Heart right ventricle (tissue), 16 donors: ENCODE results near the gene ATXN1. TPM values are rescaled to one million over a fixed set of nuclear protein-coding genes. Genes with fewer than 3 reads are reported as not detected.

Experiments
- ATAC-seq, 8 donors: fragments of 200-7000 bp; cut with Tn5 transposase; one replicate each; pipeline ENCODE4 v1.9.1; 2020; ENCODE audit warnings: mild to moderate bottlenecking in 8 of 8, moderate library complexity in 8 of 8, moderate number of reproducible peaks in 1 of 8
- DNase-seq, 2 donors: peaks; one replicate each; pipeline ENCODE4 v3.0.0-alpha.2; 2020
- H3K27ac ChIP-seq, 10 donors: fragments of 200-600 bp; sonication (generic) in 2 of 10; one replicate each; pipeline versions ENCODE4 v1.5.0 to v1.8.0; 2020 to 2022; ENCODE audit warnings: mild to moderate bottlenecking in 3 of 10
- H3K27me3 ChIP-seq, 7 donors: fragments of 200-600 bp; one replicate each; pipeline ENCODE4 v1.8.0; 2021 to 2022; ENCODE audit warnings: mild to moderate bottlenecking in 2 of 7
- H3K36me3 ChIP-seq, 9 donors: fragments of 200-600 bp; sonication (generic) in 1 of 9; one replicate each; pipeline versions ENCODE4 v1.5.0 to v1.8.0; 2020 to 2022; ENCODE audit warnings: mild to moderate bottlenecking in 2 of 9
- H3K4me1 ChIP-seq, 9 donors: fragments of 200-600 bp; sonication (generic) in 1 of 9; one replicate each; pipeline versions ENCODE4 v1.5.0 to v1.8.0; 2020 to 2022; ENCODE audit warnings: mild to moderate bottlenecking in 4 of 9
- H3K4me3 ChIP-seq, 10 donors: fragments of 200-600 bp; sonication (generic) in 2 of 10; one replicate each; pipeline versions ENCODE4 v1.5.0 to v1.8.0; 2020 to 2022; ENCODE audit warnings: mild to moderate bottlenecking in 7 of 10, moderate library complexity in 2 of 10
- H3K9me3 ChIP-seq, 11 donors: fragments of 200-600 bp in 10 of 11; sonication (generic) in 2 of 11; one replicate each; pipeline versions ENCODE4 v1.5.0 to v1.8.0; 2013 to 2022; ENCODE audit warnings: mild to moderate bottlenecking in 2 of 11, control low read depth in 1 of 11, moderate library complexity in 1 of 11
- WGBS, 2 donors: extraction: QIAGEN DNeasy Blood & Tissue Kit; methylation state at CpG; one replicate each; pipeline ENCODE4 v1.1.7; 2013; ENCODE audit warnings: inconsistent platforms in 1 of 2; 5-methylcytosine and 5-hydroxymethylcytosine counted together
- intact Hi-C, 10 donors: fragments of 100-400 bp; cut with DNase I; formaldehyde crosslinking; loops; one replicate each; pipeline versions ENCODE4 v1.11.1 to v1.14.2; 2022
- polyA plus RNA-seq, 2 donors: library from polyadenylated mRNA; stranded (reverse); fragments of 200-250 nt; gene quantifications; one replicate each; pipeline ENCODE4 v1.2.3, GENCODE V29; 2013
- total RNA-seq, 10 donors: library from RNA; stranded (reverse); fragmentation: NEBNext Ultra II Directional in 3 of 10; extraction: Animal tissue kit (Norgen Biotek cat#: 25700) in 3 of 10; gene quantifications; one replicate each; pipeline versions ENCODE4 v1.2.1 to v1.2.4, GENCODE V29; 2021 to 2023
- TF ChIP-seq, protein P1 (sequence below), 9 donors: fragments of 200-600 bp; sonication (generic) in 2 of 9; IDR thresholded peaks; one replicate each; pipeline versions ENCODE4 v1.5.0 to v1.8.0; 2021 to 2022; ENCODE audit warnings: antibody characterized with exemption in 9 of 9, mild to moderate bottlenecking in 5 of 9, moderate library complexity in 1 of 9
- donor health status: Arrhythmogenic right ventricular cardiomyopathy.
- donor health status: ischemic (EF 13 %, LVEDD 7.1; RV severe dilation, severe dysfunction).
- donor health status: healthy with polysubstance abuse.
- donor health status: DM: no; HTN: yes; CAD: no.
- donor health status: DM: no; HTN: no; CAD: no.
- donor health status: ischemic (EF 25% LVEDD 6.9; RV normal size, moderate dysfunction).
- donor health status: ischemic (EF 25% LVEDD 5.7; RV mildly dilated, moderate dysfunction).
- donor health status: healthy.
- donor health status: DM: yes; HTN: yes; CAD: no.
- donor health status: Ischemic cardiomyopathy.
- donor health status: ischemic (EF 35%, LVEDD 5.7; RV mildly dilated, moderate dysfunction).
- donor health status: nonischemic (EF 11% LVEDD 7.7; RV severe dilation, severe dysfunction).
- donor health status: DM: yes; HTN: yes; CAD: no.
- donor health status: PGD.
- donor health status: ischemic (EF 29% LVEDD 5.4; RV normal size, mild dysfunction).
- donor health status: nonischemic (EF 23%, LVEDD 6.1; RV moderate dilation, normal function).

ATXN1 gene
- total and polyA plus RNA-seq, 12 donors, result 4.1 to 46.5 (median 40.3) TPM

DNA sequence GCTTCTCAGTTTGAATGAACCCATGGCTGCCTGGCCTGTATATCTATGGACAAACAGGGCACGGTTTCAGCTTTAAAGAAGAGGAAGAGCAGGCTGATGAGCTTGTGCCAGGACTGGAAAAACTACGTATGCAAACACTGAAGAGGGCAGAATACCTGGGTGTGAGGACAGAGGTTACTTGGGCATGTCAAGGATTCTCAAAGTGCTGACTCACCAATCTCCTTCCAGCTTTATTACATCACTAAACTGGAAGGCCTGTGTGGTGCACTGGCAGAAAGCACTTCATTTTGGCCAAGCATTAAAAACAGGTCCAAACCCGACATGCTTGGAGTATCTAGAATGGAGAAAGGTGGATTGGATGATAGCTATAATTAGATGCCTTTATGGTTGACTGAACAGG lies 427.7 kb downstream of the ATXN1 start:
- DNase-seq (no peak), ATAC-seq (peak in 1 of 8 donors; percentile 7)
- TF ChIP-seq, protein P1, sequence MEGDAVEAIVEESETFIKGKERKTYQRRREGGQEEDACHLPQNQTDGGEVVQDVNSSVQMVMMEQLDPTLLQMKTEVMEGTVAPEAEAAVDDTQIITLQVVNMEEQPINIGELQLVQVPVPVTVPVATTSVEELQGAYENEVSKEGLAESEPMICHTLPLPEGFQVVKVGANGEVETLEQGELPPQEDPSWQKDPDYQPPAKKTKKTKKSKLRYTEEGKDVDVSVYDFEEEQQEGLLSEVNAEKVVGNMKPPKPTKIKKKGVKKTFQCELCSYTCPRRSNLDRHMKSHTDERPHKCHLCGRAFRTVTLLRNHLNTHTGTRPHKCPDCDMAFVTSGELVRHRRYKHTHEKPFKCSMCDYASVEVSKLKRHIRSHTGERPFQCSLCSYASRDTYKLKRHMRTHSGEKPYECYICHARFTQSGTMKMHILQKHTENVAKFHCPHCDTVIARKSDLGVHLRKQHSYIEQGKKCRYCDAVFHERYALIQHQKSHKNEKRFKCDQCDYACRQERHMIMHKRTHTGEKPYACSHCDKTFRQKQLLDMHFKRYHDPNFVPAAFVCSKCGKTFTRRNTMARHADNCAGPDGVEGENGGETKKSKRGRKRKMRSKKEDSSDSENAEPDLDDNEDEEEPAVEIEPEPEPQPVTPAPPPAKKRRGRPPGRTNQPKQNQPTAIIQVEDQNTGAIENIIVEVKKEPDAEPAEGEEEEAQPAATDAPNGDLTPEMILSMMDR (IDR thresholded peaks at IDR 0.05), result no peak
- no peaks in the 10 kb centered on the region for H3K9me3 ChIP-seq
- 64 to 66% methylated on average over 3 of the region's 3 CpGs for WGBS, 2 donors
- no peaks in the 10 kb centered on the region for H3K36me3 ChIP-seq
- no peaks in the 10 kb centered on the region for H3K27me3 ChIP-seq
- intact Hi-C loops, result loop anchor here (2.0 to 10.0 kb wide), 14 partner anchors 74 to 754 kb away; partner anchors contain the start of gene ATXN1 (in 5 of the 10)
- H3K4me3 ChIP-seq, result no peak overlapping the region
- peaks cover 7 to 74% (median 53%) of the 10 kb centered on the region in 9 donors for H3K4me1 ChIP-seq
- no peak overlapping the region for H3K27ac ChIP-seq

DNA sequence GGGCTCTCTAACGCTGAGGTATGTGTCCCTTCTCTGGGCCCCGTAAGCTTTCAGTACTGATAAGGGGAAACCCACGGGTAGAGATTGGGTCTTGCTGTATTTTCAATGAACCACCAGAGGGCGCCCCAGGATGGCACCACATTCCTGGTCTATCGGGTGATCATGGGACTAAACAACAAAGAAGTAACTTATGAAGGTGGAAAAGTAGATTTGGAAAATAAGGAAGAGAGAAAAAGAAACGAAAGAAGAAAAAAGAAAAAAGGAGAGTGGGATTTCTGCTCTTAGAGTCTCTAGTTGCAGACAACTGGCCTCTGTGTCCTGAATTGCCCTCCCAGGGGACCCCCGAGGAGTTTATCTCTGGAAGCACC lies 429.1 kb downstream of the ATXN1 start:
- Histone ChIP-seq H3K4me3 (peak overlapping the region in 2 of 10 donors; percentile 0 to 24), H3K27me3 (no peaks in the 10 kb centered on the region), H3K27ac (peak overlapping the region in 5 of 10 donors; percentile 1 to 41 (median 31)), H3K36me3 (peaks cover 0 to 12% (median under 1%) of the 10 kb centered on the region in 9 donors), H3K4me1 (peaks cover 7 to 61% (median 39%) of the 10 kb centered on the region in 9 donors), H3K9me3 (no peaks in the 10 kb centered on the region)
- TF ChIP-seq, protein P1 (IDR thresholded peaks at IDR 0.05), result peak; percentile 84 to 95 (median 92)
- WGBS, 2 donors, result 1 to 4% methylated on average over 7 of the region's 7 CpGs
- DNase-seq, result peak; percentile 56 to 86
- peak; percentile 68 to 93 (median 80) for ATAC-seq
- intact Hi-C loops, result loop anchor here (1.0 to 10.0 kb wide), 16 partner anchors 75 to 755 kb away; partner anchors contain the start of gene ATXN1 (in 6 of the 10)

DNA sequence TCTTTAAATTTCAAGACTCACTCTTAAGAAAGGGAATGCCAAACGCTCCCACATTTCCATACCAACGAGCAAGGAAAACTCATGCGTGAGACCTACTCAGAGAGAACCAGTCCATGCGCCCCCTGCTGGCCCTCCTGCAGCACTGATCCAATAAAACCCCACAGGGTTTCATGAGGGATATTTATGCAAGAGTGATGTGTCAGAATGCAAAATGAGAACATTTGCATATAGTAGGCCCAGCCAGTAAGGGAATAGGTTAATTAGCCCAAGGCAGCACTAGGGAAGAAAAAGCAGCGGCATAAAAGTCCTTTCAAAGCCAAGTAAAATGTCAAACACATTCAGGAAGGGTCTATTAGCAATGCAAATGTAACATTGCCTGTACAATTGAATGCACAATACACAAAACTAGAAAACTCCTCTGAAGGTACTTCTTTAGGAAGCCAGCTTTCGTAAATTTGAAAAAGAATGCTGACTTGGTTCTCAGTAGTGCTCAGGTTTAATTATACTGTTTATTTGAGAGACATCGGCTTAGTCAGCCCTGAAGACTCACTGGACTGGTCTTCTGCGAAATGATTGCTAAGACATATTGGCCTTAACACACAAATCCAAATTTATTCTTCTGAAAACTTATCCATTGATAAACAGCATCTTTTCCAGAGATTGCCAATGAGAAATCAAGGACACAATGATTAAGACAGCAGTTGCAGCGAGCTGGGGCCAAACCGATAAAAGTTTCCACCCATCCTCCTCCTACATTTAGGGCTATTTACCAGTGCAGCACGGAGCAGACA lies 429.7 kb downstream of the ATXN1 start:
- 26% methylated on average over 11 of the region's 11 CpGs for WGBS, 2 donors
- peaks cover 0 to 18% (median 7%) of the 10 kb centered on the region in 9 donors for H3K36me3 ChIP-seq
- no peaks in the 10 kb centered on the region for H3K9me3 ChIP-seq
- H3K4me3 ChIP-seq, result peak overlapping the region in 2 of 10 donors; percentile 0 to 24
- H3K4me1 ChIP-seq, result peaks cover 7 to 55% (median 33%) of the 10 kb centered on the region in 9 donors
- TF ChIP-seq, protein P1 (IDR thresholded peaks at IDR 0.05), result peak; percentile 84 to 97 (median 92)
- ATAC-seq, result peak; percentile 48 to 88 (median 76)
- intact Hi-C loops, result loop anchor here (1.0 to 10.0 kb wide), 16 partner anchors 76 to 756 kb away; partner anchors contain the start of gene ATXN1 (in 6 of the 10)
- no peaks in the 10 kb centered on the region for H3K27me3 ChIP-seq
- H3K27ac ChIP-seq, result peak overlapping the region in 5 of 10 donors; percentile 1 to 41 (median 31)
- peak; percentile 71 to 76 for DNase-seq

DNA sequence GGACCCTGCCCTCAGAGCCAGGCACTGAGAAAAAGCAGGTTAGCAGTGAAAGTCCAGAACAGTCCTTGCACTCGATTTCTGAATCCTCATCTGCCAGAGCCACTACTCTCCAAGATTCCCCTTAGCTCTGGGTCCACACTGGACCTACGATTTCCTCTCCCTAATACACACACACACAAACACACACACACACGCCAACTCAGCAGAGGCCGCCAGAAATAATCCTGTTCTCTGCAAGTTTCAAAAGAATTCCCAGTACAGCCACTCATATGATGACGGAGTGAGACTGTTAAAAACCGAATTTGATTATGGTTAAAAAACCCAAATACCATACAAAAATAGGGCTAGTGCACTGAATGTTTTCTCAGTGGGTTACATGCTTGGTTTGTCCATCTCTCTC lies 432.0 kb downstream of the ATXN1 start:
- Histone ChIP-seq H3K4me1 (peaks cover 3 to 39% (median 30%) of the 10 kb centered on the region in 9 donors), H3K27ac (no peak overlapping the region), H3K4me3 (no peak overlapping the region), H3K36me3 (peaks cover 0 to 36% (median 14%) of the 10 kb centered on the region in 9 donors), H3K27me3 (no peaks in the 10 kb centered on the region), H3K9me3 (no peaks in the 10 kb centered on the region)
- DNase-seq, result no peak
- TF ChIP-seq, protein P1 (IDR thresholded peaks at IDR 0.05), result no peak
- ATAC-seq, result no peak
- 67 to 74% methylated on average over 6 of the region's 6 CpGs for WGBS, 2 donors
- intact Hi-C loops, result loop anchor here in 2 of 10 donors (5.0 to 10.0 kb wide), 2 partner anchors 92 to 94 kb away; partner anchors contain the start of gene GMPR (in 2 of the 2)
